ENCODE data around the gene PRAMEF9.
"Not testable (repeated sequence)": the region's sequence is repeated elsewhere in the genome, so short reads cannot be mapped to it uniquely, and the experiment has no call there.

Gene PRAMEF9

DNA sequence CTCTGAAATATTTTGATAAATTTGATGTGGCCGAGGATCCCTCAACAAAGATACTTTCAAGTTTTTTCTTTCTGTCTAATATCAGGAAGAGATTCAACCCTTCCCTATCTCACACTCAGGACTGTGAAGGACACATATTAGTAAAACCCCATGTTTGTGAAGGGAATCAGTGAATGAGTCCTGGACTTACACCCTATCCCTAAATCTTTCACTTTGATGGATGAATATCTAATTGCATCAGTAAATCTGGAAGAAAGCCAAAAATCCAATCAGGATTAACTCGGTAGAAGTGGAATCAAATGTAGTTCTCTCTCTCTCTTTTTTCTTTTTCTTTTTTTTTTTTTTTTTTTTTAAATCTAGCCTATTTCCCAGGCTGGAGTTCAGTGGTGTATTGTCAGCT lies at the start of gene PRAMEF9:
PRAMEF9 (plus strand) TSS at position 301 of the 400 bp plus-strand sequence. CDS start 3,433 bp downstream, outside the sequence.
- TF ChIP-seq RAD21 (IDR thresholded peaks at IDR 0.05; ENCODE audit: low read depth), result not testable (repeated sequence)
- TF ChIP-seq, protein P1, sequence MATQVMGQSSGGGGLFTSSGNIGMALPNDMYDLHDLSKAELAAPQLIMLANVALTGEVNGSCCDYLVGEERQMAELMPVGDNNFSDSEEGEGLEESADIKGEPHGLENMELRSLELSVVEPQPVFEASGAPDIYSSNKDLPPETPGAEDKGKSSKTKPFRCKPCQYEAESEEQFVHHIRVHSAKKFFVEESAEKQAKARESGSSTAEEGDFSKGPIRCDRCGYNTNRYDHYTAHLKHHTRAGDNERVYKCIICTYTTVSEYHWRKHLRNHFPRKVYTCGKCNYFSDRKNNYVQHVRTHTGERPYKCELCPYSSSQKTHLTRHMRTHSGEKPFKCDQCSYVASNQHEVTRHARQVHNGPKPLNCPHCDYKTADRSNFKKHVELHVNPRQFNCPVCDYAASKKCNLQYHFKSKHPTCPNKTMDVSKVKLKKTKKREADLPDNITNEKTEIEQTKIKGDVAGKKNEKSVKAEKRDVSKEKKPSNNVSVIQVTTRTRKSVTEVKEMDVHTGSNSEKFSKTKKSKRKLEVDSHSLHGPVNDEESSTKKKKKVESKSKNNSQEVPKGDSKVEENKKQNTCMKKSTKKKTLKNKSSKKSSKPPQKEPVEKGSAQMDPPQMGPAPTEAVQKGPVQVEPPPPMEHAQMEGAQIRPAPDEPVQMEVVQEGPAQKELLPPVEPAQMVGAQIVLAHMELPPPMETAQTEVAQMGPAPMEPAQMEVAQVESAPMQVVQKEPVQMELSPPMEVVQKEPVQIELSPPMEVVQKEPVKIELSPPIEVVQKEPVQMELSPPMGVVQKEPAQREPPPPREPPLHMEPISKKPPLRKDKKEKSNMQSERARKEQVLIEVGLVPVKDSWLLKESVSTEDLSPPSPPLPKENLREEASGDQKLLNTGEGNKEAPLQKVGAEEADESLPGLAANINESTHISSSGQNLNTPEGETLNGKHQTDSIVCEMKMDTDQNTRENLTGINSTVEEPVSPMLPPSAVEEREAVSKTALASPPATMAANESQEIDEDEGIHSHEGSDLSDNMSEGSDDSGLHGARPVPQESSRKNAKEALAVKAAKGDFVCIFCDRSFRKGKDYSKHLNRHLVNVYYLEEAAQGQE (IDR thresholded peaks at IDR 0.05; ENCODE audit: low read depth), result not testable (repeated sequence)
- TF ChIP-seq, protein P2, sequence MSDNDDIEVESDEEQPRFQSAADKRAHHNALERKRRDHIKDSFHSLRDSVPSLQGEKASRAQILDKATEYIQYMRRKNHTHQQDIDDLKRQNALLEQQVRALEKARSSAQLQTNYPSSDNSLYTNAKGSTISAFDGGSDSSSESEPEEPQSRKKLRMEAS (IDR thresholded peaks at IDR 0.05), result not testable (repeated sequence)

DNA sequence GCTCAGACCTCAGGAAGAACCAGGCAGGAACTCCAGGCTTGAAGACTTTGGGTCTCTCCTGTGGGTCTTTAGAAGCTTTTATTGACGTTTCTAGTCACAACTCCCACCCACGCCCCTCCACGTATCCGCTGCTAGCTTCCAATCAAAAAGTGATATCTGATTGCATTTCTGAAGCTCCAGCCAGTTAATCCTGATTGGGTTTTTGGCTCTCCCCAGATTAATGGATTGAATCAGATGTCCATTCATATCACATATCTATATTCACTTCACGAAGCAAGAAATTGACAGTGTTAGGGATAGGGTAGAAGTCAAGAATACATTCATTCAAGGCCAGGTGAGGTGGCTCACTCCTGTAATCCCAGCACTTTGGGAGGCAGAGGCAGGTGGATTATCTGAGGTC lies 15.7 kb upstream of the PRAMEF9 start, which contains the start of gene PRAMEF26:
PRAMEF26 (minus strand) TSS at position 101 of the 400 bp plus-strand sequence. CDS start 2,914 bp downstream, outside the sequence.
- not testable (repeated sequence) for TF ChIP-seq EP300 (IDR thresholded peaks at IDR 0.05; ENCODE audit: borderline replicate concordance); TAF1 (IDR thresholded peaks at IDR 0.05; ENCODE audit: low read depth)
- TF ChIP-seq, protein P2 (IDR thresholded peaks at IDR 0.05), result not testable (repeated sequence)

DNA sequence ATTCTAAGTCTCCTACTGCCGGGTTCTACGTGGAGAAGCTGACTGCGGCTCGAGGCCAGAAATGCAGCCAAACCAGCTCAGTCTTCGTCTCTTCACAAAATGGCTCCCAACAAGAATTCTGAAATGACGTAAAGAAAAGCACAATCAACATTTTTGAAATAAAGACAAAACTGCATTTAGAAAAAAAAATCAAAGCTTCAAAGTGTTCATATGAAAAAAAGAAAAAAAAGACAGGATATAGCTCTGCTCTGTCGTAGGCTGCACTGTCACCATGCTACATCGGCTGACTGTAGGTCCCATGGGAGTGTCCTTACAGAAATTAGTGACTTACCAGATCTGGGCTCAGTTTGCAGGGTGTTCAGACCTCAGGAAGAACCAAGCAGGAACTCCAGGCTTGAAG lies 6.1 kb upstream of the PRAMEF9 start, which contains the start of gene HNRNPCL4:
HNRNPCL4 (minus strand) TSS at position 101 of the 400 bp plus-strand sequence. CDS start 164 bp downstream, outside the sequence.
- not testable (repeated sequence) for TF ChIP-seq CREB1 (IDR thresholded peaks at IDR 0.05; ENCODE audit: low read depth); RAD21 (IDR thresholded peaks at IDR 0.05; ENCODE audit: low read depth); CEBPB (IDR thresholded peaks at IDR 0.05)

DNA sequence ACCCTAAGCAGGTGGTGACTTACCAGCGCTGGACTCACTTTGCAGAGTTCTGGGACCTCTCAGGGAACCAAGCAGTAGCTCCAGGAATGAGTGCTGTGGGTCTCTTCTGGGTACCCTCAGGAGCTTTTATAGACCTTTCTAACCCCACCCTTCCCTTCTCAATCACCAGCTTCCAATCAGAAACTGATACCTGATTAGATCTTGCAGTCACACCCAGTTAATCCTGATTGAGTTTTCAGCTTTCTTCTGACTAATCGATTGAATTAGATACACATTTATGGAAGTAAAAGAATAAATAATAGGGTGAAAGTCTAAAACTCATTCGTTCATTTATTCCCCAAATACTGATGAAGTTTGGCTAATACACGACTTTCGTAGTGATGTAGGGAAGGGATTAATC lies 29.7 kb downstream of the PRAMEF9 start, which contains the start of gene PRAMEF13:
PRAMEF13 (minus strand) TSS at position 101 of the 400 bp plus-strand sequence. CDS start 1,820 bp downstream, outside the sequence.
- TF ChIP-seq EP300 (IDR thresholded peaks at IDR 0.05; ENCODE audit: borderline replicate concordance); TAF1 (IDR thresholded peaks at IDR 0.05; ENCODE audit: low read depth); NFIC (IDR thresholded peaks at IDR 0.05): not testable (repeated sequence)

DNA sequence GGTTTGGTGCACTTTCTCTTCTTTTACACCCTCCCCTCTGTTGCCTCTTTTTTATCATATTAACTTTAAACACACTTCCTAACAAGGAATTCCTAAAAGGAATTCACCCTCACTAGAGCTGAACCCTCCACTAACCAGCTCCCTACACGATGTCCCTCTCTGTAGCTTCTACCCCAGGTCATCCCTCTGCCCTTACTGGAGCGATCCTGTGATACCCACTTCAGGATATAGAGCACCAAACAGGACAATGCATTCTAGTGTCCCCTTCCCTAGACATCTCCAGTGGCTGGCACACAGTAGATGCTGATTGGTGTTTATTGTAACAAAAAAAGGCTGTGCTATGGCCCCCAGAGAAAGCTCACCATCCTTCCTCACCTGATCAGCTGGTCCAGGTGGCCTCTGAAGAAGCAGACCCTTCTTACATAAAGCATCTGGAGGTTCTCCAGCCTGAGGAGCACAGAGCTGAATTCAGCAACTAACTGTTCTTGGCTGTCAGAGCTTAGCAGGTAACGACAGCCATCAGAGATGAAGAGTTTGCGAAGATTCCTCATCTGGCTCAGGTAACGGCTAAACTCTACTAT lies 52.9 kb downstream of the PRAMEF9 start:
- TF ChIP-seq EP300 (IDR thresholded peaks at IDR 0.05; ENCODE audit: borderline replicate concordance) (no peak), YY1 (IDR thresholded peaks at IDR 0.05; ENCODE audit: low read depth) (no peak), ZBTB7A (IDR thresholded peaks at IDR 0.05; ENCODE audit: low read depth) (no peak)

DNA sequence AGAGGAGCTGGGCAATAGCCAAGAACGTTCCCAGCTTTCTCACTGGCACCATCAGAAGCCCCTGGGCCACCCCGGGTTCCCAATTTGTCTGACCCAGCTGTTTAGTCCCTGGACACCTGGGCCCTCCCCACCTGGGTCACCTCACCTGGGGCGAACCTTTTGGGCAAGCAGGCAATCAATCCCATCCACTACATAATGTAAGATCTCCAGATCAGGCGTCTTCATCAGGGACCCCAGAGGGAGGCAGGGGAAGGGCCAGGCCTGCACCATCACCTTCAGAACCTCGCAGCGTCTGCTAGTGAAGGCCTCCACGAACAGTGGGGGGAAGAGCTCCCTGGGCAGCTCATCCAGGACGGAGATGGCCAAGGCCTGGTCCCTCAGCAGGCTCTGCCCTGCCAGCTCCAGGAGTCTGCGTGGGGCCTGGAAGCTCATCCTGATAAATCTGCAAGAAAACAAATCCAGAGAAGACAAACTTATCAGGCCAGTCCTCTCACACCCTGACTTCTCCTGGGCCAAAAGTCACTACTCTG lies 54.1 kb downstream of the PRAMEF9 start, which contains the start of gene PRAMEF18:
PRAMEF18 (minus strand) TSS at position 480 of the 530 bp plus-strand sequence; CDS start at position 432, 48 bp downstream.
- TF ChIP-seq RAD21, TCF12, YY1 (IDR thresholded peaks at IDR 0.05; ENCODE audit: low read depth): not testable (repeated sequence)

DNA sequence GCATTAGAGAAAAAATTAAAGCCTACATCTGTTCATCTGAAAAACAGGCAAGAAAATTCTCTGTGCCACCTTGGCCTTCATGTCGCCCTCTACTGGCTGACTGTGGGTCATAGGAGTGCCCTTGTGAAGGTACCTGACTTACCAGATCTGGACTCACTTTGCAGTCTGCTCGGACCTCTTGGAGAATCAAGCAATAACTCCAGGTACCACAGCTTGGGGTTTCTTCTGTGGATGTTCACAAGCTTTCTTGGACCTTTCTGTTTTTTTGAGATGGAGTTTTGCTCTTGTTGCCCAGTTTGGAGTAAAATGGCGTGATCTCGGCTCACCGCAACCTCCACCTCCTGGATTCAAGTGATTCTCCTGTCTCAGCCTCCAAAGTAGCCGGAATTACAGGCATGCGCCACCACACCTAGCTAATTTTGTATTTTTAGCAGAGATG lies 56.7 kb downstream of the PRAMEF9 start:
- TF ChIP-seq EGR1 (IDR thresholded peaks at IDR 0.05) (no peak), EP300 (IDR thresholded peaks at IDR 0.05; ENCODE audit: borderline replicate concordance) (no peak)
- TF ChIP-seq, protein P2 (IDR thresholded peaks at IDR 0.05), result no peak

All from Ishikawa (cell line).